A549 (cell line): ENCODE results near the gene CHRNA4.

Experiments
- CEBPB ChIP-seq, 2 experiments: fragments of >200 bp in 1 of 2; sonication (Bioruptor Twin) in 1 of 2; formaldehyde crosslinking in 1 of 2; IDR thresholded peaks; 2 replicates each; pipeline ENCODE4 v1.6.1; 2012 to 2016
- CHD2 ChIP-seq: fragments of 150-350 bp; IDR thresholded peaks from 2 replicates; pipeline ENCODE4 v1.6.1; 2014; ENCODE audit warnings: low read length; ENCODE audit not compliant: partially characterized antibody
- CHD4 ChIP-seq: fragments of 200-600 bp; sonication (generic); IDR thresholded peaks from 2 replicates; pipeline ENCODE4 v1.6.1; 2016; ENCODE audit warnings: antibody characterized with exemption, mild to moderate bottlenecking, borderline replicate concordance
- ELK1 ChIP-seq: fragments of 150-350 bp; IDR thresholded peaks from 2 replicates; pipeline ENCODE4 v1.6.1; 2014; ENCODE audit warnings: low read depth, mild to moderate bottlenecking, low read length
- HMGXB4 ChIP-seq: fragments of 250-450 bp; sonication (Bioruptor Pico); IDR thresholded peaks from 2 replicates; pipeline ENCODE4 v1.5.0; 2021; ENCODE audit warnings: mild to moderate bottlenecking, moderate library complexity, borderline replicate concordance
- KDM1A ChIP-seq: fragments of 200-600 bp; sonication (generic); IDR thresholded peaks from 2 replicates; pipeline ENCODE4 v1.6.1; 2016; ENCODE audit warnings: low read depth, mild to moderate bottlenecking
- NR3C1 ChIP-seq: fragments of >200 bp; sonication (Bioruptor Twin); formaldehyde crosslinking; IDR thresholded peaks from 3 replicates; pipeline ENCODE4 v1.6.1; 2017
- PHF8 ChIP-seq: fragments of 200-600 bp; sonication (generic); IDR thresholded peaks from 2 replicates; pipeline ENCODE4 v1.6.1; 2016; ENCODE audit warnings: low read depth, mild to moderate bottlenecking, antibody characterized with exemption, moderate library complexity, borderline replicate concordance
- POLR2A ChIP-seq: IDR thresholded peaks from 2 replicates; pipeline ENCODE4 v1.6.1; 2012; ENCODE audit warnings: mild to moderate bottlenecking, low read length
- RAD21 ChIP-seq, 2 experiments: fragments of >200 bp in 1 of 2; sonication (Bioruptor Twin) in 1 of 2; formaldehyde crosslinking in 1 of 2; IDR thresholded peaks in 1 of 2; conservative IDR thresholded peaks in 1 of 2; 2 replicates in 1 of 2; 3 replicates in 1 of 2; pipeline ENCODE4 v1.6.1; 2012 to 2018; ENCODE audit warnings: inconsistent platforms in 1 of 2
- REST ChIP-seq: fragments of 200-600 bp; sonication (generic); IDR thresholded peaks from 2 replicates; pipeline ENCODE4 v1.6.1; 2016; ENCODE audit warnings: antibody characterized with exemption, mild to moderate bottlenecking, moderate library complexity
- ZNF302 ChIP-seq: fragments of 250-450 bp; sonication (Bioruptor Pico); IDR thresholded peaks from 2 replicates; pipeline ENCODE4 v1.9.0; 2021; ENCODE audit warnings: inconsistent platforms, mild to moderate bottlenecking, moderate library complexity
- TF ChIP-seq, protein P1 (sequence below): IDR thresholded peaks from 2 replicates; pipeline ENCODE4 v1.6.1; 2012; ENCODE audit warnings: low read depth, borderline replicate concordance
- TF ChIP-seq, protein P2 (sequence below): fragments of >200 bp; sonication (Bioruptor Twin); formaldehyde crosslinking; IDR thresholded peaks from 3 replicates; pipeline ENCODE4 v1.5.1; 2016

- TF ChIP-seq CEBPB (IDR thresholded peaks at IDR 0.05), result no peak
- TF ChIP-seq, protein P1, sequence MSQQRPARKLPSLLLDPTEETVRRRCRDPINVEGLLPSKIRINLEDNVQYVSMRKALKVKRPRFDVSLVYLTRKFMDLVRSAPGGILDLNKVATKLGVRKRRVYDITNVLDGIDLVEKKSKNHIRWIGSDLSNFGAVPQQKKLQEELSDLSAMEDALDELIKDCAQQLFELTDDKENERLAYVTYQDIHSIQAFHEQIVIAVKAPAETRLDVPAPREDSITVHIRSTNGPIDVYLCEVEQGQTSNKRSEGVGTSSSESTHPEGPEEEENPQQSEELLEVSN, result no peak
- TF ChIP-seq, protein P2, sequence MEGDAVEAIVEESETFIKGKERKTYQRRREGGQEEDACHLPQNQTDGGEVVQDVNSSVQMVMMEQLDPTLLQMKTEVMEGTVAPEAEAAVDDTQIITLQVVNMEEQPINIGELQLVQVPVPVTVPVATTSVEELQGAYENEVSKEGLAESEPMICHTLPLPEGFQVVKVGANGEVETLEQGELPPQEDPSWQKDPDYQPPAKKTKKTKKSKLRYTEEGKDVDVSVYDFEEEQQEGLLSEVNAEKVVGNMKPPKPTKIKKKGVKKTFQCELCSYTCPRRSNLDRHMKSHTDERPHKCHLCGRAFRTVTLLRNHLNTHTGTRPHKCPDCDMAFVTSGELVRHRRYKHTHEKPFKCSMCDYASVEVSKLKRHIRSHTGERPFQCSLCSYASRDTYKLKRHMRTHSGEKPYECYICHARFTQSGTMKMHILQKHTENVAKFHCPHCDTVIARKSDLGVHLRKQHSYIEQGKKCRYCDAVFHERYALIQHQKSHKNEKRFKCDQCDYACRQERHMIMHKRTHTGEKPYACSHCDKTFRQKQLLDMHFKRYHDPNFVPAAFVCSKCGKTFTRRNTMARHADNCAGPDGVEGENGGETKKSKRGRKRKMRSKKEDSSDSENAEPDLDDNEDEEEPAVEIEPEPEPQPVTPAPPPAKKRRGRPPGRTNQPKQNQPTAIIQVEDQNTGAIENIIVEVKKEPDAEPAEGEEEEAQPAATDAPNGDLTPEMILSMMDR, result no peak
- TF ChIP-seq CHD4, result no peak
- no peak for TF ChIP-seq CHD2
- no peak for TF ChIP-seq REST
- TF ChIP-seq ZNF302 (CRISPR knock-in tag), result no peak
- TF ChIP-seq KDM1A, result no peak
- TF ChIP-seq POLR2A, result no peak
- TF ChIP-seq NR3C1, result no peak
- TF ChIP-seq ELK1, result no peak
- no peak for TF ChIP-seq PHF8
- no peak for TF ChIP-seq RAD21 (conservative IDR thresholded peaks at IDR 0.05 in 1 of 2, IDR thresholded peaks at IDR 0.05 in 1 of 2)
- TF ChIP-seq HMGXB4 (CRISPR knock-in tag), result no peak
These were observed 13.9 kb downstream of the CHRNA4 start for GRCh38 chr20:63347081-63347741.
